Right atrium auricular region (tissue), 2 donors: ENCODE data around the gene GMDS. TPM values are rescaled to one million over a fixed set of nuclear protein-coding genes. Genes with fewer than 3 reads are reported as not detected.

Experiments
- DNase-seq: peaks from one replicate; pipeline ENCODE4 v3.0.0-alpha.2; 2019; ENCODE audit warnings: low spot score
- H3K27ac ChIP-seq, 2 donors: fragments of 200-600 bp; sonication (generic); 1 replicate in 1 of 2; 2 replicates in 1 of 2; pipeline ENCODE4 v1.5.1; 2016 to 2019
- H3K27me3 ChIP-seq, 2 donors: fragments of 200-600 bp; sonication (generic); one replicate each; pipeline versions ENCODE4 v1.5.1 to v1.6.0; 2017 to 2019
- H3K36me3 ChIP-seq: fragments of 200-600 bp; sonication (generic); one replicate; pipeline ENCODE4 v1.5.1; 2016
- H3K4me1 ChIP-seq, 2 donors: fragments of 200-600 bp; sonication (generic); one replicate each; pipeline versions ENCODE4 v1.5.1 to v1.6.0; 2017 to 2019
- H3K4me3 ChIP-seq, 2 donors: fragments of 200-600 bp; sonication (generic); 1 replicate in 1 of 2; 2 replicates in 1 of 2; pipeline ENCODE4 v1.5.1; 2017 to 2019; ENCODE audit warnings: mild to moderate bottlenecking in 1 of 2, moderate library complexity in 1 of 2
- H3K9me3 ChIP-seq, 2 donors: fragments of 200-600 bp; sonication (generic); one replicate each; pipeline ENCODE4 v1.5.1; 2019
- total RNA-seq, 2 donors: library from RNA; depleted of rRNA; stranded (reverse); fragments of >200 nt; gene quantifications; one replicate each; pipeline ENCODE4 v1.1.0, GENCODE V29; 2016
- TF ChIP-seq, protein P1 (sequence below), 2 donors: fragments of 200-600 bp; sonication (generic); IDR thresholded peaks; one replicate each; pipeline ENCODE4 v1.5.1; 2019; ENCODE audit warnings: antibody characterized with exemption in 2 of 2

Gene GMDS
- total RNA-seq, 2 donors from 2014 or later = 11.1 to 11.8 TPM

DNA sequence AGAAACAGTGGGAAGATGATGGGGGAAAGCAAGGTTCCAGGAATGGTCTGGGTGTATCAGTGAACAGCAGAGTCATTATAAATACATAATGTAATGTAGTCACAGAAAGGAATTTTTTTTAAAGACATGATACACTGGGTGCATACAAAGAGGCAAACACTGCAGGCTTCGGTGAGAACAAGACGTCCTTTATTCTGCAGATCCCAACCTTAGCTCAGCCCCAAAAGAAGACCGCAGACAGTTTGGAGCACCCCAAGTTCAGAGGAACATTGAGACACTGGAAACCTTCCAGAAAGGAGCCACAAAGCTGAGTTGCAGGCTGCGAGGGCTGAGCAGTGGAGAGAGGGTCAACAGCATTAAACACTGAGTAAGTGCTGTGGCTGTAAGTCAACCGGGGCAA, 666.3 kb downstream of the GMDS start:
- H3K36me3 ChIP-seq = no peaks in the 10 kb centered on the region
- no peak overlapping the region for H3K4me3 ChIP-seq
- no peak overlapping the region for H3K27ac ChIP-seq
- no peaks in the 10 kb centered on the region for H3K9me3 ChIP-seq
- peaks cover 0 to 5% of the 10 kb centered on the region in 2 donors for H3K4me1 ChIP-seq
- no peak for DNase-seq
- TF ChIP-seq, protein P1, sequence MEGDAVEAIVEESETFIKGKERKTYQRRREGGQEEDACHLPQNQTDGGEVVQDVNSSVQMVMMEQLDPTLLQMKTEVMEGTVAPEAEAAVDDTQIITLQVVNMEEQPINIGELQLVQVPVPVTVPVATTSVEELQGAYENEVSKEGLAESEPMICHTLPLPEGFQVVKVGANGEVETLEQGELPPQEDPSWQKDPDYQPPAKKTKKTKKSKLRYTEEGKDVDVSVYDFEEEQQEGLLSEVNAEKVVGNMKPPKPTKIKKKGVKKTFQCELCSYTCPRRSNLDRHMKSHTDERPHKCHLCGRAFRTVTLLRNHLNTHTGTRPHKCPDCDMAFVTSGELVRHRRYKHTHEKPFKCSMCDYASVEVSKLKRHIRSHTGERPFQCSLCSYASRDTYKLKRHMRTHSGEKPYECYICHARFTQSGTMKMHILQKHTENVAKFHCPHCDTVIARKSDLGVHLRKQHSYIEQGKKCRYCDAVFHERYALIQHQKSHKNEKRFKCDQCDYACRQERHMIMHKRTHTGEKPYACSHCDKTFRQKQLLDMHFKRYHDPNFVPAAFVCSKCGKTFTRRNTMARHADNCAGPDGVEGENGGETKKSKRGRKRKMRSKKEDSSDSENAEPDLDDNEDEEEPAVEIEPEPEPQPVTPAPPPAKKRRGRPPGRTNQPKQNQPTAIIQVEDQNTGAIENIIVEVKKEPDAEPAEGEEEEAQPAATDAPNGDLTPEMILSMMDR (IDR thresholded peaks at IDR 0.05) = no peak
- H3K27me3 ChIP-seq = no peaks in the 10 kb centered on the region

DNA sequence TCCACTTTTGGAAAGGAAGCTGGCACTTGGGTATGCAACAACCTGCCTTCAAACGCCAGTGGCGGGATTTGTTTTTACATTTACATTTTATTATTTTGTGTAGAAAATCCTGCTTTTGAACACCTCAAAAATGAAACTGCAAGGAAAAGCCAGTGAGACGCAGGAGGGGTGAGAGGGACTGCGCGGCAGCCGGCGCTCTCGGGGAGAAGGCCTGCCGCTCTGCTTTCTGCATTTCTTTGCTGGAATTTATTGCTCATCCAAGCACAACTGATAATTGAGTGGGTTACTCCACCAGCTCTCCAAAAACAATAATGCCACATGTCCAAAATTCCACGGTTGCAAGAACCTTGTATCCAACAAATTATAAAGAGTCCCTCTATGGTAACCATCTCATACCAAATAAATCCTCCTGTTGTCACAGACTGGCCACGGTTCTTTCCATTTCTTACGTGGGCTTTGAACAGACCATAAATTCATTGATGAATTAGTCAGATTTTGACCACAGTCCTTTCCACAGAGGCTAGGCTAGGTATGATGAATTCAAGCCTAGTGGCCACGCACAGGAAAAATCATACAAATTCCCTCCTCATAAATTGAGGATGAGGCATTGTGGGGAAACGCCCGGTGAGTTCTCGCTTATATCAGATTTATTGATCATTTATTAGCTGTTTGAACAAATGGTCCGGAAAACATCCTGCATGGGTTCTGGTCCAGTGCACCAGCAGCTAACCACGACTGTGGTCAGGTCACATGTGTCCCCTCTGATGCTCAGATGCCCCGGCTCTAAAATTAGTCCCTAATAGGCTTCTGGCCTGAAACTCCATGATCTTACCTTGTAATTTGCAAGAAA, 667.3 kb downstream of the GMDS start:
- H3K27me3 ChIP-seq = no peaks in the 10 kb centered on the region
- H3K27ac ChIP-seq = no peak overlapping the region
- no peaks in the 10 kb centered on the region for H3K9me3 ChIP-seq
- H3K4me3 ChIP-seq = no peak overlapping the region
- TF ChIP-seq, protein P1 (IDR thresholded peaks at IDR 0.05) = no peak
- no peak for DNase-seq
- peaks cover 0 to 5% of the 10 kb centered on the region in 2 donors for H3K4me1 ChIP-seq
- H3K36me3 ChIP-seq = no peaks in the 10 kb centered on the region

DNA sequence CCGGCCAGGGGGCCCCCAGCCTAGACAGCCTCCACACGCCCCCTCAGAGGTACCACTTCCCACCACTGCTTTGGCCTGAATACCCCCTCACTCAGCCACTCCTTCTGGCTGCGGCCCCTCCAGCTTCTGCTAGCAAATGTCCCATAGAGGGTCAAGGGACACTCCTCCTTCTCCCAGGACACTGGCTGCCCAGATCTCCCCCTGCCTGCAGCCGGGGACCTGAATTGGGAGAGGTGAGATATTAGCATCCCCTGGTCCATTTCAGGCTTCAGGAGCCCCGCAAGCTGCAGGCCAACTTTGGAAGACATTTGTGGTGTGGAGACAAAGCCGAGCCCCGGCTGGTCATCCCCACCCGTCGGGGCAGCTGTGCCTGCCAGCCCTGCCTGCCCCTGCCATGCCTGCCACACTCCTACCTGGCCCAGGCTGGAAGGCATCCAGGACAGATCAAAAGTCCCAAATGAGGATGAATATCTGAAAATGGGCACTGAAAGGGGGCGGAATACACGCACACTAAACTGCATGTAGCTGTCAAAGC, 668.2 kb downstream of the GMDS start:
- Histone ChIP-seq H3K4me3 (no peak overlapping the region), H3K27ac (no peak overlapping the region), H3K27me3 (no peaks in the 10 kb centered on the region), H3K4me1 (peaks cover 0 to 5% of the 10 kb centered on the region in 2 donors), H3K9me3 (peaks cover 0 to 1% of the 10 kb centered on the region in 2 donors), H3K36me3 (no peaks in the 10 kb centered on the region)
- DNase-seq = no peak
- TF ChIP-seq, protein P1 (IDR thresholded peaks at IDR 0.05) = no peak

DNA sequence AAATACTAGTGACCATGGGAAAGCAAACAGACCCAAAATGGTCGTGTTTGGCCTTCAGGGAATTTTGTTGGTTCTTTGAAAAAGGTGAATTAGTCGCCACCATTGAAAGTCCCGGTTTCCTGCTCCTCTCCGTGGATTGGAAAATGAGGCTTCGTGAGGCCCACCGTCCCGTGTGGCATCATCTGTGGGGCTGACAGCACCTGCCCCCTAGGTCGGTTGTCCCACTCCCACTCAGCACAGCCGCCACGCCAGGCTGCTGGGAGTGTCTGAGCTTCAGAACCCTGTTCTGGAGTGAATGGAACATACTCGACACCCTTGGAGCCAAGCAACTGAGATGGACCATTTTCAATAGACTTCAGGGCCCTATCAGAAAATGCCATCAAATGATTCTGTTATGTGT, 668.7 kb downstream of the GMDS start:
- H3K9me3 ChIP-seq = peaks cover 0 to 6% of the 10 kb centered on the region in 2 donors
- H3K4me3 ChIP-seq = no peak overlapping the region
- TF ChIP-seq, protein P1 (IDR thresholded peaks at IDR 0.05) = no peak
- H3K36me3 ChIP-seq = no peaks in the 10 kb centered on the region
- DNase-seq = no peak
- H3K27me3 ChIP-seq = no peaks in the 10 kb centered on the region
- peaks cover 0 to 5% of the 10 kb centered on the region in 2 donors for H3K4me1 ChIP-seq
- no peak overlapping the region for H3K27ac ChIP-seq

DNA sequence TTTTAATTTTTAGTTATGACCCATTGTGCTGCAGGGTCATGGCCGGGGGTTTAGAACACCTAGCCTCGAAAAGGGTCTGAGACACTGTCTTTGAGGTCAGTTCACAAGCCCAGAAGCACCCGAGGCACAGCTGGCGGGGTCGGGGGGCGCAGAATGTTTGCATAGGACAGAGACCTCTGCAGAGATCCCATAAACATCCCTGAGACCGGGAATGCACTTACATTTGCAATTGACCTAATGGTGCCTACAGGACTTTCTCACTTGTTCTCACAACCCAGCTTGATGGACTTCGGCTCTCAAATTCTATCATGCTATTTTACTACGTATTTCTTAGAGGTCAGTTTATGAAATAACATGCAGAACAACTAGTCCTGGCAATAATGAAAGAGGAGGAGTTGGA, 669.2 kb downstream of the GMDS start:
- Histone ChIP-seq H3K36me3 (no peaks in the 10 kb centered on the region), H3K4me3 (no peak overlapping the region), H3K27me3 (no peaks in the 10 kb centered on the region), H3K4me1 (peaks cover 0 to 5% of the 10 kb centered on the region in 2 donors), H3K9me3 (peaks cover 0 to 12% of the 10 kb centered on the region in 2 donors), H3K27ac (no peak overlapping the region)
- TF ChIP-seq, protein P1 (IDR thresholded peaks at IDR 0.05) = no peak
- DNase-seq = no peak
